SIG-M5 treated with dmso at 0.1 percent for 504 hours (cell line): ENCODE data around the gene HAUS6.
"Not testable (repeated sequence)": the region's sequence is repeated elsewhere in the genome, so short reads cannot be mapped to it uniquely, and the experiment has no call there.

Source experiments
- DNase-seq: peaks from one replicate; lab custom pipeline; 2025; ENCODE audit not compliant: unreplicated experiment; lab: John Stamatoyannopoulos, UW

The HAUS6 gene

GRCh38 chr9:19048966-19049916 is 53.5 kb downstream of the HAUS6 start, which contains the start of gene RRAGA:
RRAGA (plus strand) TSS chr9:19049427; CDS start chr9:19049660, 233 bp downstream.
- peak; percentile 90 for DNase-seq

DNA sequence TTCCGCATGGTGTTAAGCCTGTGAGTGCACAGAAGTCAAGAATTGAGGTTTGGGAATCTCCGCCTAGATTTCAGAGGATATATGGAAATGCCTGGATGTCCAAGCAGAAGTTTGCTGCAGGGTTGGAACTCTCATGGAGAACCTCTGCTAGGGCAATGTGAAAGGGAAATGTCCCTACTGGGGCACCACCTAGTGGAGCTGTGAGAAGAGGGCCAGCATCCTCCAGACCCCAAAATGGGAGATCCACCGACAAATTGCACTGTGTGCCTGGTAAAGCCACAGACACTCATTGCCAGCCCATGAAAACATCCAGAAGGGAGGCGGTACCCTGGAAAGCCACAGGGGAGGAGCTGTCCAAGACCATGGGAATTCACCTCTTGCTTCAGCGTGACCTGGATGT is 66.1 kb downstream of the HAUS6 start:
- DNase-seq, result no peak

- DNase-seq, result no peak
These were observed 69.7 kb downstream of the HAUS6 start, which contains the start of gene SAXO1 for GRCh38 chr9:19033015-19033414. SAXO1 (minus strand) TSS chr9:19033209; CDS start chr9:19032908, 301 bp downstream.

- no peak for DNase-seq
These were observed 70.3 kb downstream of the HAUS6 start for GRCh38 chr9:19032406-19032805.

DNA sequence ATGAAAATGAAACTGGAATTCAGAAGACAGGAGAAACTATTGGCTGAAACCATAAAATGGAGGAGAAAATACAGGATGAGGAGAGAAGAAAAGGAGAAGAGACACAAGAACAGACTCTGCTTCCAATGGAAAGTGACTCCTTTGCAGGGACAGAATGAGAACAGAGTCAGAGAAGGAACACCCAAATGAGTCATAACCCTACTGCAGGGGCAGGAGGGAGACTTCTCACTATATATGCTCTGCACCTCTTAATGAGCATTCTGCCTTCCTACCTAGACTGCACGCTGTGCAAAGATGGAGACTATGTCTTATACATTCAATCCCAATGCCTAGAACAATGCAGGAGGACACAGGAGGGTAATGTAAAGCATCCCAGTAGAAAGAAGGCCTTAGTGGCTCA is 71.8 kb downstream of the HAUS6 start:
- no peak for DNase-seq

DNA sequence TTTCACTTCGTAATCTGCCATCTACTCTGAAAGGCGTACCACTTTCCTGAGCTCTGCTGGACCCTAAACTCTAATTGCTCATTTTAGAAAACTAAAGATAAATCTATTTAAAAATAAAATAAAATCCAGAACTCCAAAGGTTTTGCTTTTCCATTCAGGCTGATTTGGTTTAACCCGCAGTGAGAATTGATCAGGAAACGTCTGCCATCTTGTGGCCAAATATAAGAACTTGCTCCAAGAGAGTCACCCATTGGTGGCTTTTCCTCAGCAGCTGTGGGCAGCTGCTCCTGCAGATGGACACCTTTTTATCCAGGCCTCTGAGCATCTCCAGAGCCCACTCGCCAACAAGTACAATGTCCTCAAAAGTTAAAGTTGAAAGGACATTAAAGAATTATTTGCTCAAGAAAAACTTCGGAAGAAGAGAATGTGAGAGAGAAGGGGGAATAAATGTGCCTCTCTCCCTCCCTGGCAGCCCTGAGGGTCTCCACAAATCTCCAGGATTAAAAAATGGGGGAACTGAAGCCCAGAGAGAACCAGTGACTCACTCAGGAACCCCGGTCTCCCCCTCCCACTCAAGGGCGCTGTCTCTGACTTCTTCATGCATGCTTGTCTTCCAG is 73.8 kb downstream of the HAUS6 start:
- peak; percentile 46 for DNase-seq

GRCh38 chr9:19027825-19028224 is 74.9 kb downstream of the HAUS6 start:
- DNase-seq, result no peak

DNA sequence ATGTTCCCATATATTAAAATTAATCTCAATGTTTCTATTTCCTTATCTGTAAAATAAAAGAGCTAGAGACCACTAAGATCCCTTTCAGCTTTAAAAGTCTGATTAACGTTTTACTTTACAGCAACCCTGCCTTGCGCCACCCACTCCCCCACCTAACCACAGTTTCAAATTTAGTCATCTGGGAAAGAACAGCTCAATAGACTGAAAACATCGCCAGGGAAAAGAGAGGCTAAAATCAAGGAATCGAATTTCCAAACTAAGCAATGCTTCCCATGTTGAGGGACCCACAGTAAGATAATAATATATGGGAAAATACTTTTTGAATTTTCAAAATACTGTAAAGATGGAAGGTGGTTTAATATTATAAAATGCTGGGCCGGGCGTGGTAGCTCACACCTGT is 76.3 kb downstream of the HAUS6 start:
- no peak for DNase-seq

- DNase-seq, result no peak
These were observed 79.6 kb downstream of the HAUS6 start for GRCh38 chr9:19023078-19023477.

GRCh38 chr9:19022206-19022605 is 80.5 kb downstream of the HAUS6 start:
- no peak for DNase-seq

- not testable (repeated sequence) for DNase-seq
These were observed 81.1 kb downstream of the HAUS6 start for GRCh38 chr9:19021649-19022048.

GRCh38 chr9:19020886-19021455 is 81.7 kb downstream of the HAUS6 start:
- DNase-seq, result no peak

- no peak for DNase-seq
These were observed 84.5 kb downstream of the HAUS6 start for GRCh38 chr9:19018201-19018600.

GRCh38 chr9:19009391-19009965 is 93.2 kb downstream of the HAUS6 start:
- no peak for DNase-seq
